GM10266 (cell line): Measurements from ENCODE around the gene KIF12.

Experiments
- DNase-seq: peaks from one replicate; pipeline ENCODE4 v3.0.0; 2012; ENCODE audit errors: extremely low spot score
- TF ChIP-seq, protein P1 (sequence below): IDR thresholded peaks from 2 replicates; pipeline ENCODE4 v1.5.1; 2012; ENCODE audit warnings: mild to moderate bottlenecking, low read depth; ENCODE audit not compliant: control insufficient read depth, insufficient read depth; ENCODE audit errors: missing control alignments

KIF12 gene

DNA sequence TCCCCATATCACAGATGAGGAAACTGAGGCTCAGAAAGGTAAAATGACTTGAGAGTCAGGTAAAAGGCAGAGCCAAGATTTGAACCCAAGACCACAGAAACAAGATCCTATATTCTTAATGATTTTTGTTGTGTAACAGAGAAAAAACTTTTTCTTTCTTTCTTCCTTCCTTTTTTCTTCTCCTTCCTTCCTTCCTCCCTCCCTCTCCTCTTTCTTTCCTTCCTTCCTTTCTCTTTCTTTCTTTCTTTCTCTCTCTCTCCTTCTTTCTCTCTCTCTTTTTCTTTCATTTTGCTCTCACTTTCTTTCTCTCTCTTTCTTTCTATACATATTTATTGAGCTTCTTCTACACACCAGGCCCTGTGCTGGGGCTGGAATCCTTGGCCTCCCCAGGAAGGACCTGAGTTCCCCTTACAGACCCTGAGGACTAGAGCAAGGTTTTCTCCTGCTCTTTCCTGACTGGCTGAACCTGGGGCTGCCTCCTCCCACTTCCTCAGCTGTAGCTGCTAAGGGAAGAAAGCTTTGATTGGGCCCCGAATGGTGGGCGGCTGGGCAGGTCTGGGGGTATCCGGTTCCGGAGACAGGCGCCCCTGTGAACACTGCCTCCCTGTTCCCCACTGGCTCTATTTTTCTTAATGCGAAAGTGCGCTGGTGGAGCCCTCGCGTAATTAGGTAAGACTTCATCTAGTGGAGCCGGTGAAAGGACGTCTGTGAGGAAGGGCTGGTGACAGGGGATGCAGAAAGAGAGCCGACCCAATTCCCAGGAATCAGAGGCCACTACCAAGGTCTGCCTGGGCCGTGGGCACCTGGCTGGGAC, 27.4 kb upstream of the KIF12 start:
- TF ChIP-seq, protein P1, sequence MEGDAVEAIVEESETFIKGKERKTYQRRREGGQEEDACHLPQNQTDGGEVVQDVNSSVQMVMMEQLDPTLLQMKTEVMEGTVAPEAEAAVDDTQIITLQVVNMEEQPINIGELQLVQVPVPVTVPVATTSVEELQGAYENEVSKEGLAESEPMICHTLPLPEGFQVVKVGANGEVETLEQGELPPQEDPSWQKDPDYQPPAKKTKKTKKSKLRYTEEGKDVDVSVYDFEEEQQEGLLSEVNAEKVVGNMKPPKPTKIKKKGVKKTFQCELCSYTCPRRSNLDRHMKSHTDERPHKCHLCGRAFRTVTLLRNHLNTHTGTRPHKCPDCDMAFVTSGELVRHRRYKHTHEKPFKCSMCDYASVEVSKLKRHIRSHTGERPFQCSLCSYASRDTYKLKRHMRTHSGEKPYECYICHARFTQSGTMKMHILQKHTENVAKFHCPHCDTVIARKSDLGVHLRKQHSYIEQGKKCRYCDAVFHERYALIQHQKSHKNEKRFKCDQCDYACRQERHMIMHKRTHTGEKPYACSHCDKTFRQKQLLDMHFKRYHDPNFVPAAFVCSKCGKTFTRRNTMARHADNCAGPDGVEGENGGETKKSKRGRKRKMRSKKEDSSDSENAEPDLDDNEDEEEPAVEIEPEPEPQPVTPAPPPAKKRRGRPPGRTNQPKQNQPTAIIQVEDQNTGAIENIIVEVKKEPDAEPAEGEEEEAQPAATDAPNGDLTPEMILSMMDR: no peak
- DNase-seq: no peak

DNA sequence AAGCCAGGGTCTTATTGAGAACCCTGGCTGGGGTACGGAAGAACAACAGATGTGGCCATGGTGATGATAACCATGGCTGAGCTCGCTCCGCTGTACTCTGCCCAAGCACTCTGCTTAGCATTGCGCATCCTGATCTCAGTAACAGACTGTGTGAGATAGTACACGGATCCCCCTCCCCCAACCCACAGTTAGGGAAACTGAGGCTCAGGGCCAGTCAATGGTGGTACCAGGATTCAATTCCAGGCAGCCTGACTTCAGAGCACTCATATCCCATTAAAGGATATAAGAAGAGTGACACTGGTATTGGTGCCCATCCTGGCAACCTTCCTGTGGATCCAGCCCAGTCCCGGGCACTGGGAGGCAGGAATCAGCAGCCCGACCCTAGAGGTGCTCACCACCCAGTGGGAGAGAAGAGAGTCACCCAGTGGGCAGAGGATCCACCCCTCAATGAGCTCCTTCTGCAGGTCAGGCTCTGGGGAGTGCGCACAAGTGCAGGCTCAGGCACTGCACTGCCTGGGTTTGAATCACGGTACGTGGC, 26.5 kb upstream of the KIF12 start:
- no peak for DNase-seq
- TF ChIP-seq, protein P1: no peak

DNA sequence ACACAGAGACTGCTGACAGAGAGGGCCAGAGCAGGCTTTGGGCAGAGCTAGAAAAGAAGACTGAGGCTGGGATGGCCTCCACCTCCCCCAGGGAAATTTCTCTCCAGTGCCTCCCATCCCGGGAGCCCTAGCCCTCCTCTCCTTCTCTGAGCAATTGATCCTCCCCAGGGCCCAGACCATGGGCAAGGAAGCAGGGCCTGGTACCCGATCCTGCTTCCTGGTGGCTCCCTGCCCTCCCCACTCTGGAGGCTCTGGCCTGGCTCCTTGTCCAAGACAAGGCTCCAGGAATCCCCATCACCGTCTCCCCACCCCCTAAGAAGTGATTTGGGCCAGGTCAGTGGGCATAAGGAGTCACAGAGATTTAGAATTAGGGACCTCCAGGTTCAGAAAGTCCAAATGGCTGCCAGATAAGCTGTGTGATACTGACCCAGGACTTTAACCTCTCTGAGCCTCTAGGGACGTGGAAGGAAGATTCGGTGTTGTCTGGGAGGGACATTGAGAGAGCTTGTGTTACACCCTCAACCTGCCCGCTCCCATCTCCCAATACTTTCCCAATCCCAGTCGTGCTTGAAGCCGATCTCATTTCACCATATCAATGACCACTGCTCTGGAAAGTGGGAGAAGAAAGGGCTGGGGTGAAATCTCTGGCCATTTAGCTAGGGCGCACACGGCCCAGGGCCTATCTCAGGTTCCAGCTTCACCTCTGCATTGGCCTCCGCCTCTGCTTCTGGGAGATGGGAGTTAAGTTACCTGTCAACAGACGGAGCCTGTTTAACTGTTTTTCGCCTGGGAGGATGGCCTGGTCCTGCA, 25.8 kb upstream of the KIF12 start:
- TF ChIP-seq, protein P1: no peak
- DNase-seq: no peak

DNA sequence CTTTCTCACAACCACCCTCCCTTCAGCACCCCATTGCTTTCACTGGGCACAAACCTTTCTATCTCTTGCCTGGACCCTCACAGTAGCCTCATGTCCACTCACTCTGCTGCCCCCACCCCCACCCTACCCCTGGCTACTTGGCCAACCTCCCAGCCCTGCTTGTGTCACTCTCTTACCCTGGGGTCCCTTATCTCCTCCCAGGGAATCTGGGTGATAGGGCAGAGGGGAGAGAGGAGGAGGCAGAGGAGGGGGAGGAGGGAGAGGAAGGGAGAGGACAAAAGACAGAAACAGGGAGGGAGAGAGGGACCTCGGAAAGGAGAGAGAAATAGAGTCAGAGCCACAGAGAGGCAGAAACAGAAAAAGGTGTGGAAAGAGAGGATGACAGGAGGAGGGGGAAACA, 25.0 kb upstream of the KIF12 start:
- no peak for DNase-seq
- TF ChIP-seq, protein P1: no peak

DNA sequence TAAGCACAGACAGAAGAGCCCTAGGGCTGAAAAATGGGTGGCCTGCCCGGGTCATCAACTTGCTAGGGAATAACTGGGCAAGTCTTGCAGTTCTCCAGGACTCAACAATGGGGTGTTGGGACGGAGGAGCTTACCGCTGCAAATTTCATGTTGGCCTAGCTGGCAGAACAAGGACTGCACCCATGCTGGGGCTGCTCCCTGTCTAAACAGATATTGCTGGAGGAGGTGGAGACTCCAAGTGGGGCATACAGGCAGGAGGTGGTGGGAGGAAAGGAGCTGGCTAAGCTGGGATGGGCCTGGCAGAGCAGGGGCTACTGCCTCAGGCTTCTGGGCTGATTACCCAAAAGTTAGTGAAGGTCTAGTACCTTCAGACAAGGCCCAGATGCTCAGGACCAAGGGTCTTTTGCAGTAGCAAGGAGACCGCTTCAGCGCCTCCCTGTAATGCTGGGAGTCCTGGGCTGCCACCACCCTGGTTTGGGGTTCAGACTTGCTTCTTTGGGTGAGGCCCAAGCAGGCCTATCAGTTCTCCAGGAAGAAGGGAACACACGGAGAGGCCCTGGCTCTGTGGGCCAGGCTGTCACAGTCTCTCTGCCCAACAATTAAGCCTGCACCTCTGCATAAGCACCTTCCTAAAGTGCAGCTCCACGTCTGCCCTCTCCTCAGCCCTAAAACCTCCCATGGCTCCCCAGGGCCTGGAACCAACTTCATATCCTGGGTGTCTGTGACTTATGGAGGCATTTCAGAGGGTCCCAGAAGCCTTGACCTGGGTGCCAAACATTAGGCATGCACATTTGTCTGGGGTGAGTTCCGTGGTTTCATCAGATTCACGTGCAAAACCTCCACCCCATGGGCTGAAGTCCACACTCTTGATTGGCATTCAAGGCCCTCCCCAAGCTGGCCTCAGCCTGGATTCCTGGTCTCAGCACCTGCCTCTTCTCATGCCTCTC, 24.2 kb upstream of the KIF12 start:
- DNase-seq: no peak
- TF ChIP-seq, protein P1: no peak

DNA sequence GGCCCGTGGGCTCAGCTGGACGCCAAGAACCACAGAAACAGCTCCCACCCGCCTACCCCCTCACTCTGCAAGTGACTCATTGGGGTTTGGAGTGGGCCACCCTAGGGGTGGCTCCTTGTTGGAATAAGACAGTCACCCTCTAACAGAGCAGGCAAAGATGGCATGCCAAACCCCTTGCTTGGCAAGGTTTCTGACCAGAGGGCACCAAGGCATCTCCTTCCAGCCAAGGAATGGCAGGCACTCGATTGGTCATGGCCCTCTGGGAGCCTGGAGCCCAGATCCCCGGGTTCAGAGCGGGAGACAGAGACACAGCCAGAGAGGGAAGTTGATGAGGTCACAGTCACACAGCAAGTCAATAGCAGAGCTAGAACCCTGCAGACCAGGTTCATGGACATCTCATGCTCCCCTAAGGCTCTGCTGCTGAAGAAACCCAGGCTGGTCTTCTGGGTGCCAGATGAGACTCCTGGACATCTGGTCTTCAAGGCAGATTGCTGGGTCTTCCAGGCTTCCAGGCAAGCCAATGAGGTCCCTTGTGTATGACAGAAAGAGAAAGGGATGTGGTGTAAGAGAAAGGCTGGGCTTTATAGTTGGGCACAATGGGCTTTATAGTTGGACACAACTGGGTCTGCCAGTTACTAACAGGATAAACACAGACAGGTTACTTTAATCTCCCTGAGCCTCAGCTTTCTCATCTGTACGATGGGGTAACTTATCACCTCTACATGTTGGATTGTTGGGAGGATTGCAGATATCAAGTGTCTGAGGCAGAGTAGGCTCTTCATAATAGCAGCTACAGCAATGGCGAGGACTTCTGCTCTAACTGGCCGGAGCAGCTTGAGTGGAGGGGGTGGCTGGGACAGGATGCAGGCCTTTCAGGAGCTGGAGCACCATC, 23.3 kb upstream of the KIF12 start:
- TF ChIP-seq, protein P1: no peak
- DNase-seq: no peak
